Adipocyte (in vitro differentiated cells): ENCODE measurements around the gene HPSE2.

ENCODE experiments used
- DNase-seq: peaks from one replicate; pipeline ENCODE4 v3.0.0-alpha.2; 2015; ENCODE audit warnings: low read depth
- H3K27me3 ChIP-seq: replicated peaks from 2 replicates; pipeline ENCODE4 v1.7.0; 2013; ENCODE audit warnings: mild to moderate bottlenecking, low read length, moderate library complexity; ENCODE audit not compliant: control insufficient read depth, insufficient read depth
- H3K36me3 ChIP-seq: 2 replicates; pipeline ENCODE4 v1.7.0; 2013; ENCODE audit warnings: low read length, mild to moderate bottlenecking, moderate library complexity; ENCODE audit not compliant: control insufficient read depth, insufficient read depth, severe bottlenecking
- H3K4me1 ChIP-seq: 2 replicates; pipeline ENCODE4 v1.7.0; 2013; ENCODE audit warnings: mild to moderate bottlenecking, low read length, moderate library complexity; ENCODE audit not compliant: control insufficient read depth, insufficient read depth
- H3K4me3 ChIP-seq: 2 replicates; pipeline ENCODE4 v1.7.0; 2013; ENCODE audit warnings: mild to moderate bottlenecking, low read length, moderate library complexity
- H3K9ac ChIP-seq: 2 replicates; pipeline ENCODE4 v1.7.0; 2013; ENCODE audit warnings: mild to moderate bottlenecking, low read length, moderate library complexity
- H3K9me3 ChIP-seq: 2 replicates; pipeline ENCODE4 v1.7.0; 2013; ENCODE audit warnings: mild to moderate bottlenecking, low read length, moderate library complexity; ENCODE audit not compliant: control insufficient read depth

HPSE2 gene

DNA sequence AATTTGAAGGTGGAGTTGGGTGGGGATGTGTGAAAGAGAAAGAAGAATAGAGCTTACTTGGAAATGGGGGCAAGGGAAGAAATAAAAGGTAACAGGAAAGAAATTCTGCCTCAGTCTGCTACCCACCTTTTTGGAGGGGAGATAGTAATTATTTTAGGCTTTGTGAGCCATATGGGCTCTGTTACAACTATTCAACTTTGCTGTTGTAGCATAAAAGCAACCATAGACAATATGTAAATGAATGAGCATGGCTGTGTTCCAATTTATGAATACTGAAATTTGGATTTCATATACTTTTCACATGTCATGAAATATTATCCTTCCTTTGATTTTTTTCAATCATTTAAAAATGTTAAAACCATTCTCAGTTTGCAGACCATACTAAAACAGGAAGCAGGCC lies 176.9 kb downstream of the HPSE2 start:
- Histone ChIP-seq H3K9ac (no peak overlapping the region), H3K4me3 (no peak overlapping the region), H3K27me3 (no peaks in the 10 kb centered on the region), H3K9me3 (peaks cover 6% of the 10 kb centered on the region), H3K4me1 (no peaks in the 10 kb centered on the region), H3K36me3 (no peaks in the 10 kb centered on the region)
- DNase-seq: no peak

DNA sequence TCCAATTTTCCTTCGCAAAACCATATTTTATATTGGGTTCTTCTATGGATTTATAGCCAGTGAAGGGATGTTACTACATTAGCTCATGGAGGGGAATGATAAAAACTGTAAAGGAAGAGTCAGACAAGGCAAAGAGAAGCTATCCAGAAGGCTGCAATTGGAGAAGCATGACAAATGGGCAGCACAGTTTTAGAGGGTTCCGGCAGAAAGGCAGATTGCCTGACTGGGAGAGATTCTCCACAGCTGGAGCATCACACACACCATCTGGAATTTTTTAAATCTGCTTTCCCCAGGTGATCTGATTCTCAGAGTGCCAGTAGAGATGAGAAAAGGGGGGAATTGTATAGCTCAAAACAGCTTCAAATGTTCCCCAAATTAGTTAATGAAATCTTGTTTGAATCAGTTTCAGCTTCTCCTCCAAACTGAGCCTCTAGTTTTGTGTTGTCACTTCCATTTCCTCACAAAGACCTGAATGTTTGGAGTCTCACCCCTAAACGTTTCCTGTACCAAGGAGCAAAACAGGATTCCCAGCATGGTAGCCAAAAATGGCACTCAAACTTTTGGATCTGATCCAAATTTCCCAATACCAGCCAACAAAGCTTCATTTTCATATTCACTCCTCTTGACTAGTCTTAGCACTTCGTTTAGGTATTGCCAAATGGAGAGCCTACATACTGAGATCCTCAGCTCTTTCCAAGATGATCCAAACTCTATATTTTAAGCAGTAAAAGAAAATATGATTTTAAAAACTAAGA lies 177.5 kb downstream of the HPSE2 start:
- Histone ChIP-seq H3K9me3 (peaks cover 6% of the 10 kb centered on the region), H3K27me3 (no peaks in the 10 kb centered on the region), H3K4me1 (no peaks in the 10 kb centered on the region), H3K4me3 (no peak overlapping the region), H3K9ac (no peak overlapping the region), H3K36me3 (no peaks in the 10 kb centered on the region)
- no peak for DNase-seq

DNA sequence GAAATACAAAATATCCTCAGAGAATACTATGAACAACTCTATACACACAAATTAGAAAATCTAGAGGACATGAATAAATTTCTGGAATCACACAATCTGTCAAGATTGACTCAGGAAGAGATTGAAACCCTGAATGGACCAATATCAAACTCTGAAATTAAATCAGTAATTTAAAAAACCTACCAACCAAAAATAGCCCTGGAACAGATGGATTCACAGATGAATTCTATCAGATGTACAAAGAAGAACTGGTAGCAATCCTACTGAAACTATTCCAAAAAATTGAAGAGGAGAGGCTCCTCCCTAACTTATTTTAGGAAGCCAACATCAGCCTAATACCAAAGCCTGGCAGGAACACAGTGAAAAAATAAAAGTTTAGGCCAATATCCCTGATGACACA lies 190.0 kb downstream of the HPSE2 start:
- H3K9me3 ChIP-seq: peaks cover 18% of the 10 kb centered on the region
- no peak for DNase-seq
- no peaks in the 10 kb centered on the region for H3K27me3 ChIP-seq
- no peaks in the 10 kb centered on the region for H3K4me1 ChIP-seq
- H3K36me3 ChIP-seq: no peaks in the 10 kb centered on the region
- H3K4me3 ChIP-seq: no peak overlapping the region
- H3K9ac ChIP-seq: no peak overlapping the region

DNA sequence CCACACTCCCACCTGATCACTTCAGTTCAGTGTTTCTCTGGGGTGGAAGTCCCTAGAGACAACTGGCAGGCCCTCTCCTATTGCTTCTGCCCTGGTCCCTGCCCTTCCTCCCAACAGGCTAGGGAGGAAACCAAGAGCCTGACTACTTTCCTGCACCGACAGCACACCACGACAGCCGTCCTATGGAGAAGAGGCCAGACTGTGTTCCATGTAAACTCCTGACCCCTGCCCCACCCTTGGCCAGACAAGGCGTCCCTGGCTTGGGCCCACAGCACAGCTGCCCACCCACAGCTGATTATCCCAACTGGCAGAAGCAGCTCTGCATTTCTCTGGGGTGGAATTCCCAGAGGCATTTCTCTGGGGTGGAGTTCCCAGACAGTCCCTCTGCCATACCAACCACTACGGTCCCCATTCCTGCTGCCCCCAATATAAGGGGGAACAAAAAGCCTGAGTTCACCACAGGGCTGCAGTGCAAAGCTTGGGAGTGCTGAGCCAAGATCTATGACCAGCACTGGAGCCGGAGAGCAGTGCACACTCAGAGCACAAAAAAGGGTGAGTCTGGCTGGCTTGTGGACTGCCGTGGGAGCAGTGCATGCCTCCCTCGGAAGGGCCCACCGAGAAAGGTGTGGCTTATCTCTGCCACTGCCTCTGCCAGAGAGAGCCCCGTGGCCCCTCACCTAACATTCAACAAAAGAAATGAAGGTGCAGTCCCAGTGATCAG lies 193.4 kb downstream of the HPSE2 start:
- H3K9me3 ChIP-seq: peaks cover 18% of the 10 kb centered on the region
- H3K27me3 ChIP-seq: no peaks in the 10 kb centered on the region
- no peak for DNase-seq
- H3K9ac ChIP-seq: no peak overlapping the region
- no peaks in the 10 kb centered on the region for H3K36me3 ChIP-seq
- H3K4me1 ChIP-seq: no peaks in the 10 kb centered on the region
- no peak overlapping the region for H3K4me3 ChIP-seq

DNA sequence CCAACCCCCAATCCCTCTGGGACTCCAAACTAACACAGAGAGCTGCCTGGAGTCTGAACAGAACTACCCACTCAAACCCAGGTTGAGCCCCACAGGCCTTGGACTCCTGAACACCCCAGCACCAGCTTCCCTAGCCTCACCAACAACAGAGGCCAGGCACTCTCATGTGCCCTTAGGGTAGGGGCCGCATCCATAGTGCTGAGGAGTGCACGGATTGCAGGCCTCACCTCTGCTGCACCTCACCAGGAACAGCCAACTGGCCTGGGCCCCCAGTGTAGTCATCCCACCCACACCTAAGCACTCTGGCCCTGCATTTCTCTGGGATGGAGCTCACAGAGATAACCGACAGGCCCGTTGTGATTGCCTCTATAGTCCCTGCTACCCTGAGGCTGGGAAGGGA lies 194.2 kb downstream of the HPSE2 start:
- no peak overlapping the region for H3K9ac ChIP-seq
- H3K4me1 ChIP-seq: no peaks in the 10 kb centered on the region
- H3K36me3 ChIP-seq: no peaks in the 10 kb centered on the region
- no peak for DNase-seq
- H3K27me3 ChIP-seq: no peaks in the 10 kb centered on the region
- H3K4me3 ChIP-seq: no peak overlapping the region
- H3K9me3 ChIP-seq: peaks cover 16% of the 10 kb centered on the region

DNA sequence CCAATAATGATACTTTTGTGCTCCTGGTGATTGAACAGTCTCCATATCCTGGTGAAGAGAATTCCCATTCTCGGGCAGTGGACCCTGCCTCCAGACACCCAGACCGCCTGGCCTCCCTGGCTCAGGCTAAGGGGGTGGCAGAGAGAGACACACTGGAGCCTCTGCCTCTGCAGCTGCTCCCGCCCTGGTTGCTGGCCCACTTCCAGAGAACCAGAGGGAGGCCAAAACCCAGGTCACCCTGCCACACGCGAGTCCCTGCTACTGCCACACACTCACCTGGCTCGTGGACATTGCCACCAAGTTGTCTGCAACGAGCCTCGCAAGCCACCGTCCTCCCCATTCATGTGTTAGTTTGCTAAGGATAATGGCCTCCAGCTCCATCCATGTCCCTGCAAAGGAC lies 221.8 kb downstream of the HPSE2 start:
- Histone ChIP-seq H3K4me3 (no peak overlapping the region), H3K4me1 (no peaks in the 10 kb centered on the region), H3K36me3 (no peaks in the 10 kb centered on the region), H3K27me3 (no peaks in the 10 kb centered on the region), H3K9ac (no peak overlapping the region), H3K9me3 (no peaks in the 10 kb centered on the region)
- DNase-seq: no peak

DNA sequence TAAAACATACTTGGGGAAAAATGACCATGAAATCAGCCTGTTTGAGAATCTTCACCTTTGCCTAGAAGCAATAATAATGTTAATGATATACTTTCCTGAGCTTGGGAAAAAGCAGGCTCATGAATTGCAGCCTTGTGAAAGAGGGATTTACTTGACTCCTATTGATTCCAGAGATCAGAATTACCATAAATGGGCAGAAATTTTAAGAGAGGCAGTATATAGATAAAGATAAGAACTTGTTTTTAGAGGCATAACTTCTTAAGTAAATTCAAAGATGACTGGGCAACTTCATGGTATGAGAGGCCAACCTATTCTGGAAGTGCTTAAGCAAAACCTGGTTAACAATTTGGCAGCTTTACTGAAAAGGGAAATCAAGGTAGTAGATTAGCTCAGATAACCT lies 225.4 kb downstream of the HPSE2 start:
- DNase-seq: no peak
- peaks cover 6% of the 10 kb centered on the region for H3K9me3 ChIP-seq
- no peak overlapping the region for H3K9ac ChIP-seq
- no peaks in the 10 kb centered on the region for H3K4me1 ChIP-seq
- no peaks in the 10 kb centered on the region for H3K36me3 ChIP-seq
- H3K27me3 ChIP-seq: no peaks in the 10 kb centered on the region
- H3K4me3 ChIP-seq: no peak overlapping the region

DNA sequence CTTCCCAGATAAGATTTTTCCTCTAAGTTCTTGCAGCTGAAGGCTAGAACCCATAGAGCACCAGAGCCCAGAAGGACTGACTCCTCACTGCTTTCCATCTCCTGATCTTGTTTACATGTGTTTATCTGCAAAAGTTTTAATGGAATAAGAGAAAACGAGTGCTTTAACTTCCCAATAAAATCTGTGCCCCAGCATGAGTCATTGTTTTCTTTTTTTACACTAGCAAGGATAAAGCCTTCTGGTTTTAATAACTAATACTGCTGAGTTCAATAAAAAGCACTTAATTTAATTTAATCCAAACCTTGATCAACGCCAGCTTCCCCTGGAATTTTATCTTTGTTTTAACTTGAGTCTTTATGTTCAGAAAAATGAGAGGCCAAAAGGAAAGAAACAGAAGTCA lies 227.6 kb downstream of the HPSE2 start:
- Histone ChIP-seq H3K9me3 (peaks cover 27% of the 10 kb centered on the region), H3K4me3 (no peak overlapping the region), H3K27me3 (no peaks in the 10 kb centered on the region), H3K9ac (no peak overlapping the region), H3K4me1 (no peaks in the 10 kb centered on the region), H3K36me3 (no peaks in the 10 kb centered on the region)
- DNase-seq: no peak

DNA sequence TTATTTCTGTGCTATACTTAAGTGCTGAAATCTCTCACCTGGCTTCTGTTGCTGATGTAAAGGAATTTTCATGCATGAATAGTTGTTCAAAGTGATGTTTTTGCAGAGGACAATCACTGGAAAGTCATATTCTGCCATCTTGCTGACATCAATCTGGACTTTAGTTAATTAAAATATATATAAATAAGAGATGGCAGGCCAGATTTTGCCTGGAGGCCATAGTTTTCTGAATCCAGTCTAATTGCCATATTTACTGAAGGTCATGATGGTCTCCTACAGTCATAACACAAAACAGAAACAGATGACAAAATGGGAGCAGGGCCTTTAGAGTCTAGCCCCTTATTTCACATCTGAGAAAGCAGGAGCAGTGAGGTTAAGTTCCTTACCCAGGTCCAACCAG lies 228.2 kb downstream of the HPSE2 start:
- Histone ChIP-seq H3K36me3 (no peaks in the 10 kb centered on the region), H3K9ac (no peak overlapping the region), H3K4me1 (no peaks in the 10 kb centered on the region), H3K9me3 (peaks cover 29% of the 10 kb centered on the region), H3K27me3 (no peaks in the 10 kb centered on the region), H3K4me3 (no peak overlapping the region)
- no peak for DNase-seq

DNA sequence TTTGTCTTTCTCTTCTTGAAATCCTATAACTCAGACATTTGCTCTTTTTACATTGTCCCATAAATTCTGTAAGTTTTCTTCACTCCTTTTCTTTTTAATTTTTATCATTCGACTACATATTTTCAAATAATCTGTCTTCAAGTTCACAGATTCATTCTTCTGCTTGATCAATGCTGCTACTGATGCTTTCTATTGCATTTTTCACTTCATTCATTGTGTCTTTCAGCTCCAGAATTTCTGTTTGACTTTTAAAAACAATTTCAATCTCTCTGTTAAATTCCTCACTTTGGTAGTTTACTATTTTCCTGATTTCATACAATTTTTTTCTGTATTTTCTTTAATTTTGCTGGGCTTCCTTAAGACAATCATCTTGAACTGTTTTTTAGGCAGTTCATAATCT lies 230.4 kb downstream of the HPSE2 start:
- Histone ChIP-seq H3K27me3 (no peaks in the 10 kb centered on the region), H3K4me1 (no peaks in the 10 kb centered on the region), H3K9ac (no peak overlapping the region), H3K36me3 (no peaks in the 10 kb centered on the region), H3K9me3 (peaks cover 29% of the 10 kb centered on the region), H3K4me3 (no peak overlapping the region)
- no peak for DNase-seq

DNA sequence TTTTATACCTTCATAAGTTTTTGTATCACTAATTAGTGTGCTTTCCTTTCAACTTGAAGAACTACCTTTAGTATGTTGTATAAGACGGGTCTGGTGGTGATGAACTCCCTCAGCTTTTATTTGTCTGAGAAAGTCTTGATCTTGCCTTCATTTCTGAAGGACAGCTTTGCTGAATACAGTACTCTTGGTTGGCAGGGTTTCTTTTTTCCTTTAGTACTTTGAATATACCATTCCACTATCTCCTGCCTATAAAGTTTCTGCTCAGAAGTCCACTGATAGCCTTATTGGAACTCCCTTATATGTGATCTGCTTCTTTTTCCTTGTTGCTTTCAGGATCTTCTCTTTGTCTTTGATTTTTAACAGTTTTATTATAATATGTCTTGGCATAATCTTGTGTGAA lies 230.9 kb downstream of the HPSE2 start:
- Histone ChIP-seq H3K9ac (no peak overlapping the region), H3K4me3 (no peak overlapping the region), H3K27me3 (no peaks in the 10 kb centered on the region), H3K9me3 (peaks cover 29% of the 10 kb centered on the region), H3K4me1 (no peaks in the 10 kb centered on the region), H3K36me3 (no peaks in the 10 kb centered on the region)
- no peak for DNase-seq
